ENCODE measurements around the gene NTN1. TPM values are rescaled to one million over a fixed set of nuclear protein-coding genes. Genes with fewer than 3 reads are reported as not detected.

The NTN1 gene
- total RNA-seq, 1 donor from 2014 or later, result 2.5 TPM

DNA sequence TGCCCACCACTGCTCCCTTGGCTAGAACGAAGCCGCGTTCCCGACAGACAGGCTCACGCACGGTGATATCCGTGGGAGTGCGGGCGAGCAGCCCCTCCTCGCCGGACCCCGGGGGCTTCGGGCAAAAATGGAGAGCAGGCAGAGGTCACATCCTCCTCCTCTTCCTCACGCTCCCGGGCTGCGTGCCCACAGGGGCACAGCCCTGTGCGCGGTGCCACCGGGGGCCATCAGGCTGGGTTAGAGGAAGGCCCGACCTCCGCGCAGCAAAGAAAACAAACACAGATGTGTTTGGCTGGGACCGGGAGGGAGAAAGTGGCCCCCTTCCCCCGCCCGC lies 519 bp upstream of the NTN1 start:
- Mint-ChIP-seq H3K4me1 (peaks cover 4% of the 10 kb centered on the region), H3K36me3 (no peaks in the 10 kb centered on the region), H3K27ac (no peak overlapping the region), H3K4me3 (peak overlapping the region; percentile 58), H3K9me3 (no peaks in the 10 kb centered on the region), H3K27me3 (ENCODE audit: low read depth) (peaks cover 61% of the 10 kb centered on the region)
- DNase-seq (ENCODE audit: low spot score in 2 of 2, unreplicated experiment in 2 of 2), result no peak
- TF ChIP-seq, protein P1, sequence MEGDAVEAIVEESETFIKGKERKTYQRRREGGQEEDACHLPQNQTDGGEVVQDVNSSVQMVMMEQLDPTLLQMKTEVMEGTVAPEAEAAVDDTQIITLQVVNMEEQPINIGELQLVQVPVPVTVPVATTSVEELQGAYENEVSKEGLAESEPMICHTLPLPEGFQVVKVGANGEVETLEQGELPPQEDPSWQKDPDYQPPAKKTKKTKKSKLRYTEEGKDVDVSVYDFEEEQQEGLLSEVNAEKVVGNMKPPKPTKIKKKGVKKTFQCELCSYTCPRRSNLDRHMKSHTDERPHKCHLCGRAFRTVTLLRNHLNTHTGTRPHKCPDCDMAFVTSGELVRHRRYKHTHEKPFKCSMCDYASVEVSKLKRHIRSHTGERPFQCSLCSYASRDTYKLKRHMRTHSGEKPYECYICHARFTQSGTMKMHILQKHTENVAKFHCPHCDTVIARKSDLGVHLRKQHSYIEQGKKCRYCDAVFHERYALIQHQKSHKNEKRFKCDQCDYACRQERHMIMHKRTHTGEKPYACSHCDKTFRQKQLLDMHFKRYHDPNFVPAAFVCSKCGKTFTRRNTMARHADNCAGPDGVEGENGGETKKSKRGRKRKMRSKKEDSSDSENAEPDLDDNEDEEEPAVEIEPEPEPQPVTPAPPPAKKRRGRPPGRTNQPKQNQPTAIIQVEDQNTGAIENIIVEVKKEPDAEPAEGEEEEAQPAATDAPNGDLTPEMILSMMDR (IDR thresholded peaks at IDR 0.05; ENCODE audit: unreplicated experiment), result no peak

DNA sequence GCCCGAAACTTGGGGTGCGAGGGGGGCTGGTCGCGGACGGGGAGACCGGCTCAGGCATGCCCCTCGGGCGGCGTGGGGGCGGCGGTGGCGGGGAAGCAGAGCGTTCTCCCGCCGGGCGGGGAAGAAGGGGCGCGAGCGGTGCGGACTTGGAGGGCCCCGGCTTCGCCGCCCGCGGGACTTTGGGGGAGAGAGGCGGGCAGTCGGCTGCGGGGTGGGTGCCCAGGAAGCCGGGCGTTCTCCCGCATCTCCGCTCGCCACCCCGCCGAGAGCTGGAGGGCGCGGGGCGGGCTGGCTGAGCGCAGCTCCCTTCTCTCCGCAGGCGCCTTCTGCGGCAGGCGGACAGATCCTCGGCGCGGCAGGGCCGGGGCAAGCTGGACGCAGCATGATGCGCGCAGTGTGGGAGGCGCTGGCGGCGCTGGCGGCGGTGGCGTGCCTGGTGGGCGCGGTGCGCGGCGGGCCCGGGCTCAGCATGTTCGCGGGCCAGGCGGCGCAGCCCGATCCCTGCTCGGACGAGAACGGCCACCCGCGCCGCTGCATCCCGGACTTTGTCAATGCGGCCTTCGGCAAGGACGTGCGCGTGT lies 772 bp downstream of the NTN1 start:
- DNase-seq (ENCODE audit: low spot score in 2 of 2, unreplicated experiment in 2 of 2), result peak in 1 of 2 experiments; percentile 59
- no peaks in the 10 kb centered on the region for H3K9me3 Mint-ChIP-seq
- peaks cover 4% of the 10 kb centered on the region for H3K4me1 Mint-ChIP-seq
- H3K27ac Mint-ChIP-seq, result no peak overlapping the region
- TF ChIP-seq, protein P1 (IDR thresholded peaks at IDR 0.05; ENCODE audit: unreplicated experiment), result no peak
- peaks cover 73% of the 10 kb centered on the region for H3K27me3 Mint-ChIP-seq (ENCODE audit: low read depth)
- no peaks in the 10 kb centered on the region for H3K36me3 Mint-ChIP-seq
- peak overlapping the region; percentile 70 for H3K4me3 Mint-ChIP-seq

DNA sequence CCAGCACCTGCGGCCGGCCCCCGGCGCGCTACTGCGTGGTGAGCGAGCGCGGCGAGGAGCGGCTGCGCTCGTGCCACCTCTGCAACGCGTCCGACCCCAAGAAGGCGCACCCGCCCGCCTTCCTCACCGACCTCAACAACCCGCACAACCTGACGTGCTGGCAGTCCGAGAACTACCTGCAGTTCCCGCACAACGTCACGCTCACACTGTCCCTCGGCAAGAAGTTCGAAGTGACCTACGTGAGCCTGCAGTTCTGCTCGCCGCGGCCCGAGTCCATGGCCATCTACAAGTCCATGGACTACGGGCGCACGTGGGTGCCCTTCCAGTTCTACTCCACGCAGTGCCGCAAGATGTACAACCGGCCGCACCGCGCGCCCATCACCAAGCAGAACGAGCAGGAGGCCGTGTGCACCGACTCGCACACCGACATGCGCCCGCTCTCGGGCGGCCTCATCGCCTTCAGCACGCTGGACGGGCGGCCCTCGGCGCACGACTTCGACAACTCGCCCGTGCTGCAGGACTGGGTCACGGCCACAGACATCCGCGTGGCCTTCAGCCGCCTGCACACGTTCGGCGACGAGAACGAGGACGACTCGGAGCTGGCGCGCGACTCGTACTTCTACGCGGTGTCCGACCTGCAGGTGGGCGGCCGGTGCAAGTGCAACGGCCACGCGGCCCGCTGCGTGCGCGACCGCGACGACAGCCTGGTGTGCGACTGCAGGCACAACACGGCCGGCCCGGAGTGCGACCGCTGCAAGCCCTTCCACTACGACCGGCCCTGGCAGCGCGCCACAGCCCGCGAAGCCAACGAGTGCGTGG lies 1.5 kb downstream of the NTN1 start:
- no peaks in the 10 kb centered on the region for H3K9me3 Mint-ChIP-seq
- peaks cover 79% of the 10 kb centered on the region for H3K27me3 Mint-ChIP-seq (ENCODE audit: low read depth)
- no peak for DNase-seq (ENCODE audit: low spot score in 2 of 2, unreplicated experiment in 2 of 2)
- no peak overlapping the region for H3K27ac Mint-ChIP-seq
- no peaks in the 10 kb centered on the region for H3K36me3 Mint-ChIP-seq
- H3K4me3 Mint-ChIP-seq, result peak overlapping the region; percentile 70
- peaks cover 4% of the 10 kb centered on the region for H3K4me1 Mint-ChIP-seq
- TF ChIP-seq, protein P1 (IDR thresholded peaks at IDR 0.05; ENCODE audit: unreplicated experiment), result no peak

DNA sequence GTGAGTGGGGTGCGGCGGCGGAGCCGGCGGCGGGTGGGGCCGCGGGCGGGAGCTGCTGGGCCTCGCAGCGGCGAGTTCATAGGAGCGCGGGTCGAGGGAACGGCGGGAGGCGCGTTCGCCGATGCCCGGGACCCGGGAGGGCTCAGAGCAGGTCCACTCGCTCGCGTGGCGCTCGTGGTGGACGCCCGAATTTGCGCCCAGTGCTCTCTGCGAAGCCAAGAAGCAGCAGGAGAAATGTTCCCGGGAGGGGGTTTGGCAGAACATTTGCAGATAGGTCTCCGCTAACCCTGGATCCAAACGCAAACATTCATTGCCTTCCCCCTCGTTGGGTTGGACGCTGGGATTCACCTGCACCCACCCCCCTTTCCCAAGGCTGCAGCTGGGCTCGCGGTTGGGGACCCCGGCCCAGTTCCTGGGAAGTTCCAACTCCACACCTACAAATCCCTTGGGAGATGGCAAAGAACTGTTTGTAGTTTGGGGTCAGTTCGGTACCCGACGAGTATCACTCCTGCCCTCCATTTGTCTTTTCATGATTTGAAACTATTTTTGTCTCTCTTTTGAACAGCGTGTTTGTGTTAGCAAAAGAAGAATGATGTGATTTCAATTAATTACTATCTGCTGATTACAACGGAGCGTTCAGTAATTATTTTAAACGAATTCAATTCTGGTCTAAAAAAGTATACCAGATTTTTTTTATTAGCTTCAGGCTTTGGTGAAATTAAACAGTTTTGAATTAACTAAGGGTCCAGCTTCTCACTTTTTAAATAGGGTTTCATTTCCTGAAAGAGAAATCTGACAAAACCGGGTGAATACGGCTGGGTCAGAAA lies 2.3 kb downstream of the NTN1 start:
- TF ChIP-seq, protein P1 (IDR thresholded peaks at IDR 0.05; ENCODE audit: unreplicated experiment), result no peak
- H3K27ac Mint-ChIP-seq, result no peak overlapping the region
- H3K4me1 Mint-ChIP-seq, result peaks cover 4% of the 10 kb centered on the region
- peaks cover 86% of the 10 kb centered on the region for H3K27me3 Mint-ChIP-seq (ENCODE audit: low read depth)
- H3K9me3 Mint-ChIP-seq, result no peaks in the 10 kb centered on the region
- DNase-seq (ENCODE audit: low spot score in 2 of 2, unreplicated experiment in 2 of 2), result no peak
- H3K36me3 Mint-ChIP-seq, result no peaks in the 10 kb centered on the region
- no peak overlapping the region for H3K4me3 Mint-ChIP-seq

DNA sequence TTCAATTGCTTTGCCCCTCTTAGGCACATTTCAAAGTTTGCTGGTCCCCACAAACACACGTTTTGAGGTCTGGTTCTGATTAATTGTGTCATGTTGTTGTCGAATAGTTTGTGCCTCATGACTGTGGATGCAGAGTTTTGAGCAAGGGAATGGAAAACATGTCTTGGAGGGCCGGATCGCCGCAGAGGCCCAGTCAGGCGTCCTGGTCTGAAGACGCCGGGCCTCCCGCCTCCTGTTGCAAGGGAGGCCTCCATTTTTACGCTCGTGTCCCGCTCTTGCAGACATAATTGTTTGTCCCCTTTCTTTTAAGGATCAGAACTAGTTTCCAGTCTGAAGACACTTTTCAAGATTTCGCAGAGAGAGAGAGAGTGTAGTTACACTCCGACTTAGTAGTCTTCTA lies 3.2 kb downstream of the NTN1 start:
- TF ChIP-seq, protein P1 (IDR thresholded peaks at IDR 0.05; ENCODE audit: unreplicated experiment), result no peak
- DNase-seq (ENCODE audit: low spot score in 2 of 2, unreplicated experiment in 2 of 2), result no peak
- H3K27ac Mint-ChIP-seq, result no peak overlapping the region
- no peaks in the 10 kb centered on the region for H3K36me3 Mint-ChIP-seq
- H3K9me3 Mint-ChIP-seq, result no peaks in the 10 kb centered on the region
- H3K4me1 Mint-ChIP-seq, result peaks cover 4% of the 10 kb centered on the region
- H3K27me3 Mint-ChIP-seq (ENCODE audit: low read depth), result peaks cover 86% of the 10 kb centered on the region
- no peak overlapping the region for H3K4me3 Mint-ChIP-seq
